GM19324 (cell line): ENCODE measurements around the gene REV3L.
A peak's percentile ranks its signal among the peaks of the same experiment; 100 is the strongest.
"Not testable (repeated sequence)": the region's sequence is repeated elsewhere in the genome, so short reads cannot be mapped to it uniquely, and the experiment has no call there.

Source experiments
- ATAC-seq: cut with Tn5 transposase; IDR thresholded peaks from one replicate; pipeline ENCODE4 v1.9.1; 2021; ENCODE audit warnings: mild to moderate bottlenecking, moderate library complexity; ENCODE audit not compliant: unreplicated experiment, low FRiP score

The REV3L gene

DNA sequence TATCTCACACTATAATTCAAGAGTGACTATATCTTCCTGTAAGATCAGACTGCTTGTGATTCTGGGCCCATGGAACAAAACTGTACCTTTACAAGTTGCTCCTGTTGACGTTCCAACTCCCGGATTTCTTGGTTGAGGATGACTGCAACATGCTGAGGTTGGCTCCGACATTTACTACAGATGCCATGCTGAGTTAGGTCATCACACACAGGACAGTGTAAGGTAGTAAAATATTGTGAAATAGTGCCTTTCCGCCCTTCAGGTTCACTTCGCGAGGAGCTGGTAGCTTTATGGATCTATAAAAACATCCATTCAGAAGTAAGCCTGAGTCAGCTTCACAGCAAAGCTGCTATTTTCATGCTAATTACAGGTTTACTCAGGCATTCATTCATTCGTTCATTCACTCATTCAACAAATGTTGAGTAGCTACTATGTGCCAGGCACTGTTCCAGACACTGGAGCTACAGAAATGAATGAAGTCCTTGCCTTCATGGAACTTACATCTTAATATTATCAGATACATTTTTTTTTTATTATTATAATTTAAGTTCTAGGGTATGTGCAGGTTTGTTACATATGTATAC lies 175.7 kb downstream of the REV3L start:
- no peak for ATAC-seq

- no peak for ATAC-seq
Measured at GRCh38 chr6:111306104-111306888, 176.7 kb downstream of the REV3L start.

DNA sequence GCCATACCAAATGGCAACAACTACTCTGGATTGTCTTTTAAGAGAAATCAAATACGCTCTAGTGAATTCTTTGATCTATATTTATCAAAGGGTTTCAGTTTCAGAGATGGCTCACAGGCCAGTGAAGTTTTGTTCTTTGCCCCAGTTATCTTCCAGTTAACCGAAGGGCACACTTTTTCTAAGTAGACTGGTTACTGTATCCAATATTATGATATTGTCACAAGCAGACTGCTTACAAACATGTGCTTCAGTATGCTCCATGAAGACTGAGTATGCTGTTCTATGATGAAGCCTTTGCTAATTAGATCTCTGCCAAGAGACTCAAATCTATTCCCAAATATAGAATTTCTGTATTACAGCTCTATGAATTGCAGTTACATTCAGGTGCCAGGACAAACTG lies 181.1 kb downstream of the REV3L start:
- ATAC-seq, result no peak

DNA sequence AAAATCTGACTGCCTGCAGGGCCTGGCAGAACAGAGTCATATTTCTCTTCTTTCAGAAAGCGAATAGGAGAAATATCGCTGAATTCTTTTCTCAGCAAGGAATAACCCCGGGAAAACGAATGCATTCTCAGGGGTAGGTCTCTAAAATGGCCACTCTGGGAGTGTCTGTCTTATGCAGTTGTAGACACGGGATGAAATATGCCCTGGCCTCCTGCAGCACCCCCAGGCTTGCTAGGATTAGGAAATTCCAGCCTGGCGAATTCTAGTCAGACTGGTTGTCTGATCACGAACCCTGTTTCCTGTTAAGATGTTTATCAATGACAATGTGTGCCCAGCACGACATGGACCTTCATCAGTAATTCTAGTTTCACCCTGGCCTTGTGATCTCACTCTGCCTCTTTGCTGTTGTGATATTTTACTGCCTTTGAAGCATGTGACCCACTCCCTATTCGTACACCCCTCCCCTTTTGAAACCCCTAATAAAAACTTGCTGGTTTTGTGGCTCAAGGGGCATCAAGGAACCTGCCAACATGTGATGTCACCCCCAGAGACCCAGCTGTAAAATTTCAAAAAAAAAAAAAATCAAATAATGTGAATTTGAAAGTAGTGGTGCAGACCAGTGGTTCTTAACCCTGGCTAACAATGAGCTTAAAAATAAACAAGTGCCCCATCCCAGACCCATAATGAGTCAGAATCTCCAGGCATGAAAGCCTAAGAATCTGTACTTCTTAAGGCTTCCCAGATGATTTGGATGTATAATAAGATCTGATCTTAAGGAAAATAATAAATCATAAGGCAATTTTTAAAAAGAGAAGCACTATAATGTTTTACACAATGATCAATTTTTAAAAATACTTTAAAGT lies 181.8 kb downstream of the REV3L start:
- ATAC-seq, result not testable (repeated sequence)

DNA sequence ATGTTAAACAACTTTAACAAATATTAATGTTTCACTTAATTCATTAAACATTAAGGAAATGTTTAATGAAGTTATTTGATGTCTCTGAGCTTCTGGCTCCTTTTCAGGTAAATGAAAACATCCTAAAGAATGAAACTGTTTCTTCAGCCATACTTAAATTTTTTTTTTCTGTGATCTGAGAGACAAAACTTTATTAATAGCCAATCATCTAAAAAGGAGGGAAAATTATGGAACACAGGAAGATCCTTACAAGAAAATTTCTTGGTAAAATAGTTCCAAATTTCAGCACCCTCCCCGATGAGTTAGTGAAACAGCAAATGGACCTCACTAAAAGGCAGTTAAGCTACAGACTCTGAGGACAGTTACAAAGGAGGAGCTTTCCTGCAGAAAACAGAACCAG lies 185.2 kb downstream of the REV3L start:
- no peak for ATAC-seq

GRCh38 chr6:111294374-111294967 lies 188.5 kb downstream of the REV3L start:
- no peak for ATAC-seq

DNA sequence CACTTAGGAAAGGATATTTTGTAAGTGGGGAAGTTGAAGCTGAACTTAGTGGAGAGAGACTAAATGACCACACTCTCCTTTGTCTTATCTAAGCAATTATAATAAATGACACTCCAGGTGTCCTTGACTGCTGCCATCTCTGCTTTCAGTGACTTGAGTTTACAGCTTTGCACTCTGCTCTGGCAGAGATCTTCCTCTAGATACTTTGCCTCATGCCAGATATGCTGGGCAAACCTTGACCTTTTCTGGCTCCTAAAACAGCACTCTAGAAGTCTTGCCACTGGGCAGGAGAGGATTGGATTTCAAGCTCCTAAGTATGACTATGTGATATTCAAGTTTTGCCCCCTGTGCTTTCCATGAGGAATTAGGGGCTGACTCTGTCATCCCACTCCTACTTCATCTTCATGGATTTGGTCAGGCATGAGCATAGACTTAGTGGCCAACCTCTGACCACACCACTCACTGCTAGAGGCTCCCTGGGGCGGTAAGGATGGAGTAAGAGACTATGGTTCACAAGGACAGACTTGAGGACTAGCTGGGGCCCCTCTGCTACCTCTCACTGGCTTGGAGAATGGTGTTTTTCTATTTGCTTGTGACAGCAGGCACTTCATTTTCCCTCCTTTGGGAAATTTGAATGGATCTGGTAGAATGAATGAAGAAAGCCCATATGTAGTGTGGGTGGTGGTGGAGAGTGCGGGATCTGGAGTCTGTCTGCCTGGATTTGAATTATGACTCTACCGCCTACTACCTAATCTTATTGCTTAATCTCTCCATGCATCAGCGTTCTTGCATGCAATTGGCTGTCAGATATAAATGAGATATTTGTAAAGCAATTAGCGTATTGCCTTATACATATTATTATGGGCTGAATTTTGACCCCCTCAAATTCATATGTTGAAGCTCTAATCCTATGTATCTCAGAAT lies 191.4 kb downstream of the REV3L start:
- ATAC-seq, result peak; percentile 15

DNA sequence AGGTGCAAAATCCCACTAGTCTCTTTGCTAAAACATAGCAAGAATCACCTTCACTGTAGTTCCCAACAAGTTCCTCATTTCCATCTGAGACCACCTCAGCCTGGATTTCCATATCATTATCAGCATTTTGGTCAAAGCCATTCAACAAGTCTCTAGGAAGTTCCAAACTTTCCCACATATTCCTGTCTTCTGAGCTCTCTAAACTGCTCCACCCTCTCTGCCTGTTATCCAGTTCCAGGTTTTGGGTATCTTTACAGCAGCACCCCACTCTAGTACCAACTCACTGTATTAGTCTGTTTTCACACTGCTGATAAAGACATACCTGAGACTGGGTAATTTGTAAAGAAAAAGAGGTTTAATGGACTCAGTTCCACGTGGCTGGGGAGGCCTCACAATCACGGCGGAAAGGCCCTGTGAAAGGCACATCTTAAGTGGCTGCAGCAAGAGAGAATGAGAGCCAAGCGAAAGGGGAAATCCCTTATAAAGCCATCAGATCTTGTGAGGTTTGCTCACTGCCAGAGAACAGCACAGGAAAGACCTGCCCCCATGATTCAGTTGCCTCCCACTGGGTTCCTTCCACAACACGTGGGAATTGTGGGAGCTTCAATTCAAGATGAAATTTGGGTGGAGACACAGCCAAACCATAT lies 192.2 kb downstream of the REV3L start:
- ATAC-seq, result peak; percentile 73

- not testable (repeated sequence) for ATAC-seq
Measured at GRCh38 chr6:111284356-111284755, 198.7 kb downstream of the REV3L start.

GRCh38 chr6:111283707-111284106 lies 199.3 kb downstream of the REV3L start:
- no peak for ATAC-seq

- no peak for ATAC-seq
Measured at GRCh38 chr6:111282515-111282914, 200.5 kb downstream of the REV3L start.

GRCh38 chr6:111280445-111280955 lies 202.5 kb downstream of the REV3L start:
- no peak for ATAC-seq

DNA sequence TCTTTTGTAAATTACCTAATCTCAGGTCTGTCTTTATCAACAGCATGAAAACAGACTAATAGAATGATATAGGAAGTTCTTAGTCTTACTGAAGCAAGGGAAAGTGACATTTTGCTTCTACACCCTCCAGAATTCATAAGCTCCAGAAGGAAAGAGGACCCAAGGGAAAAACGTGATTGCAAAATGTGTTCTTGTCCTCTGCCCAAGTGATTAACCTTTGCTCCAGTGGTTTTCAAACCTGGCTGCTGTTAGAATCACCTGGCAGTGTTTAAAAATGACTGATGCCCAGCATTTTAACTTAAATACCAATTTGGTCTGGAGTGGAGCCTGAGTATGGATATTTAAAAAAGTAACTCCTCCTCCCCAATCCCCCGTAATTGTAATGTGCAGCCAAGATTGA lies 204.3 kb downstream of the REV3L start:
- ATAC-seq, result no peak

- no peak for ATAC-seq
Measured at GRCh38 chr6:111277819-111278218, 205.2 kb downstream of the REV3L start.

DNA sequence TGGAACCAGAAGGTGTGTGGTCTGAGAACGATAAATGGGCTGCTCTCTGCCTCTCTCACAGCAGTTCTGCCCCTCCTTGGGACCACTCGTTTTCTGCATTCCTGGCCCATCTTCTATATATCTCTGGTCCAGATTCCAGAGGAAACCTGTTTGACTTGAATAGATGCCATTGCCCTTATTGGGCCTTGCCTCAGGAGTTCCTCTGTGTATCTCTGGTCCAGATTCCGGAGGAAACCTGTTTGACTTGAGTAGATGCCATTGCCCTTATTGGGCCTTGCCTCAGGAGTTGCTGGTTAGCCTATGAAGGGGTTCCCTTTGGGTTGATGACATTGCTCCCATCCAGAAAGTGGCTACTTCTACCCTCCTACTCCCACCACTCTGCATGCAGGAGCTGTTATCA lies 206.3 kb downstream of the REV3L start:
- ATAC-seq, result no peak

DNA sequence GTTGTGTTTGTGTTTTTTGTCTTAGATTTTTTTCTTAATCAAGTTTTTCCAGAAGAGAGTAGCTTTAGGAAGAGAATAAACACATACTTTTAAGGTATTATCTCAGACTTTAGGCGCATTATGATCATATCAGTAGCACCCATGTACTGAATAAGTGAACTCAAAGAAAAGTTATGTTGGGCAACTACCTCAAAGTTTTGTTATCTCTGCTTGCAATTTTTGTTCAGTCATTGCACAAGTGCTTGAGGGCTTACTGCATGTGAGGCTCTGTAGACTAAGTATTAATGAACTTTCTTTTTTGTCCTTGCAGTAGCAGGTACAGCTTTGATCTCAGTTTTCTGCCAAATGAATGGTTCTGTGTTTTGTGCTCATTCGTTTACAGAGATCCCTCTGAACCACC lies 206.7 kb downstream of the REV3L start:
- ATAC-seq, result no peak

DNA sequence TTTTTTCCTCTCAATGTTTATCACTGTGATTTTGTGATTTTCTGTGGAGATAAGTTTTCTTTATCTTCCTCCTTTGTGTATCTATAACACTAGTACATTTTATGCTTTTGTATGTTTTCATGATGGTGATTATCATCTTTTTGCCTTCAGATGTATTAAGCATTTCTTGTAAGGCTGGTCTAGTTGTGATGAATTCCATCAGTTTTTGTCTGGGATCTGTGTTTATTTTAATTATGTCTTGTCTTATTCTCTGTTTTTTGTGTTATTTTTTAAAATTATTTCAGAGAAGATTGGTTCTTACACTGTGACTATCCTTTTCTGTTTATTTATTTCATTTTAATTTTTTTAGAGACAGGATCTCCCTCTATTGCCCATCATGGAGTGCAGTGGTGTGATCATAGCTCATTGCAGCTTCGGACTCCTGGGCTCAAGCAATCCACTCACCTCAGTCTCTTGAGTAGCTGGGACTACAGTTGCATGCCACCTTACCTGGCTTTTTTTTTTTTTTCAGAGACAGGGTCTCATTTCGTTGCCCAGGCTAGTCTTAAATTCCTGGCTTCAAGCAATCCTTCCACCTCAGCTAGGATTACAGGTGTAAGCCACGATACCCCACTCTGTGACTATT lies 208.3 kb downstream of the REV3L start:
- no peak for ATAC-seq

DNA sequence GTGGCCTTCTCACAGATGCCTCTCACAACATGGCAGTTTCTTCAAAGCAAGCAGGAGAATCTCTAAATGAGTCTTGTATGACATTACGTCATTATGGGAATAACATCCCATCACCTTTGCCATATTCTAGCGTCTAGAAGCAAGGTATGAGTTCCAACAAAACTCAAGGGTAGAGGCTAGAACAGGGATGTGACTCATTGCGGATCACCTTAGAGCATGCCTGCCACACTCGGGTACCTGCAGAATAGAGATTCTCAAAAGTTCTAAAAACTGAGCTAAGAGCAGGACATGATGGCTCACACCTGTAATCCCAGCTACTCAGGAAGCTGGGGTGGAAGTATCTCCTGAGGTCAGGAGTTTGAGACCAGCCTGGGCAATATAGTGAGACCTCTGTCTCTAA lies 212.9 kb downstream of the REV3L start:
- no peak for ATAC-seq
